ENCODE data around the gene MANSC4.

Gene MANSC4

GRCh38 chr12:27779920-27780611 lies at the start of gene MANSC4, which contains the start of gene KLHL42:
MANSC4 (minus strand) TSS chr12:27780236; CDS start chr12:27771276, 8,960 bp downstream.
KLHL42 (plus strand) TSS chr12:27780233; CDS start chr12:27780331, 98 bp downstream.
- Histone ChIP-seq H3K27me3 (ENCODE audit: control insufficient read depth, insufficient read depth, low read length) (no peaks in the 10 kb centered on the region), H3K4me1 (ENCODE audit: control insufficient read depth, insufficient read depth, low read length) (peaks cover 27% of the 10 kb centered on the region), H3K9me3 (ENCODE audit: control insufficient read depth, insufficient read depth, low read depth, low read length) (no peaks in the 10 kb centered on the region), H3K36me3 (ENCODE audit: control insufficient read depth, insufficient read depth, low read length) (peaks cover 3% of the 10 kb centered on the region), H3K27ac (ENCODE audit: low read depth, low read length) (peak within 1 kb of the TSS; percentile 77; the same call in 1 of the 2 replicates), H3K4me3 (ENCODE audit: low read depth, low read length) (peak within 1 kb of the TSS; percentile 89), H3K9ac (ENCODE audit: low read length) (peak within 1 kb of the TSS; percentile 92)

GRCh38 chr12:27828196-27828595 lies 48.2 kb upstream of the MANSC4 start:
- Histone ChIP-seq H3K4me1 (ENCODE audit: control insufficient read depth, insufficient read depth, low read length) (no peaks in the 10 kb centered on the region), H3K27me3 (ENCODE audit: control insufficient read depth, insufficient read depth, low read length) (no peaks in the 10 kb centered on the region), H3K9ac (ENCODE audit: low read length) (no peak overlapping the region), H3K4me3 (ENCODE audit: low read depth, low read length) (no peak overlapping the region), H3K36me3 (ENCODE audit: control insufficient read depth, insufficient read depth, low read length) (no peaks in the 10 kb centered on the region), H3K9me3 (ENCODE audit: control insufficient read depth, insufficient read depth, low read depth, low read length) (no peaks in the 10 kb centered on the region), H3K27ac (ENCODE audit: low read depth, low read length) (no peak overlapping the region)

GRCh38 chr12:27826076-27826475 lies 46.0 kb upstream of the MANSC4 start:
- Histone ChIP-seq H3K4me3 (ENCODE audit: low read depth, low read length) (no peak overlapping the region), H3K27ac (ENCODE audit: low read depth, low read length) (no peak overlapping the region), H3K9ac (ENCODE audit: low read length) (no peak overlapping the region), H3K4me1 (ENCODE audit: control insufficient read depth, insufficient read depth, low read length) (no peaks in the 10 kb centered on the region), H3K36me3 (ENCODE audit: control insufficient read depth, insufficient read depth, low read length) (no peaks in the 10 kb centered on the region), H3K9me3 (ENCODE audit: control insufficient read depth, insufficient read depth, low read depth, low read length) (no peaks in the 10 kb centered on the region), H3K27me3 (ENCODE audit: control insufficient read depth, insufficient read depth, low read length) (no peaks in the 10 kb centered on the region)

GRCh38 chr12:27824126-27824842 lies 44.2 kb upstream of the MANSC4 start:
- no peaks in the 10 kb centered on the region for H3K4me1 ChIP-seq (ENCODE audit: control insufficient read depth, insufficient read depth, low read length)
- no peaks in the 10 kb centered on the region for H3K36me3 ChIP-seq (ENCODE audit: control insufficient read depth, insufficient read depth, low read length)
- H3K4me3 ChIP-seq (ENCODE audit: low read depth, low read length): no peak overlapping the region
- peaks cover under 1% of the 10 kb centered on the region for H3K9me3 ChIP-seq (ENCODE audit: control insufficient read depth, insufficient read depth, low read depth, low read length)
- no peaks in the 10 kb centered on the region for H3K27me3 ChIP-seq (ENCODE audit: control insufficient read depth, insufficient read depth, low read length)
- no peak overlapping the region for H3K27ac ChIP-seq (ENCODE audit: low read depth, low read length)
- H3K9ac ChIP-seq (ENCODE audit: low read length): peak overlapping the region; percentile 23

GRCh38 chr12:27823038-27823437 lies 43.0 kb upstream of the MANSC4 start:
- Histone ChIP-seq H3K9ac (ENCODE audit: low read length) (no peak overlapping the region), H3K4me1 (ENCODE audit: control insufficient read depth, insufficient read depth, low read length) (no peaks in the 10 kb centered on the region), H3K4me3 (ENCODE audit: low read depth, low read length) (no peak overlapping the region), H3K27me3 (ENCODE audit: control insufficient read depth, insufficient read depth, low read length) (no peaks in the 10 kb centered on the region), H3K36me3 (ENCODE audit: control insufficient read depth, insufficient read depth, low read length) (no peaks in the 10 kb centered on the region), H3K27ac (ENCODE audit: low read depth, low read length) (no peak overlapping the region), H3K9me3 (ENCODE audit: control insufficient read depth, insufficient read depth, low read depth, low read length) (peaks cover 5% of the 10 kb centered on the region)

GRCh38 chr12:27822076-27822712 lies 42.2 kb upstream of the MANSC4 start:
- H3K4me3 ChIP-seq (ENCODE audit: low read depth, low read length): no peak overlapping the region
- no peaks in the 10 kb centered on the region for H3K36me3 ChIP-seq (ENCODE audit: control insufficient read depth, insufficient read depth, low read length)
- no peak overlapping the region for H3K9ac ChIP-seq (ENCODE audit: low read length)
- H3K4me1 ChIP-seq (ENCODE audit: control insufficient read depth, insufficient read depth, low read length): no peaks in the 10 kb centered on the region
- H3K9me3 ChIP-seq (ENCODE audit: control insufficient read depth, insufficient read depth, low read depth, low read length): peaks cover 5% of the 10 kb centered on the region
- H3K27me3 ChIP-seq (ENCODE audit: control insufficient read depth, insufficient read depth, low read length): no peaks in the 10 kb centered on the region
- no peak overlapping the region for H3K27ac ChIP-seq (ENCODE audit: low read depth, low read length)

GRCh38 chr12:27821259-27821973 lies 41.4 kb upstream of the MANSC4 start:
- peaks cover 5% of the 10 kb centered on the region for H3K9me3 ChIP-seq (ENCODE audit: control insufficient read depth, insufficient read depth, low read depth, low read length)
- H3K4me3 ChIP-seq (ENCODE audit: low read depth, low read length): no peak overlapping the region
- H3K9ac ChIP-seq (ENCODE audit: low read length): no peak overlapping the region
- no peaks in the 10 kb centered on the region for H3K27me3 ChIP-seq (ENCODE audit: control insufficient read depth, insufficient read depth, low read length)
- H3K36me3 ChIP-seq (ENCODE audit: control insufficient read depth, insufficient read depth, low read length): no peaks in the 10 kb centered on the region
- H3K27ac ChIP-seq (ENCODE audit: low read depth, low read length): no peak overlapping the region
- no peaks in the 10 kb centered on the region for H3K4me1 ChIP-seq (ENCODE audit: control insufficient read depth, insufficient read depth, low read length)

GRCh38 chr12:27820564-27820963 lies 40.5 kb upstream of the MANSC4 start:
- Histone ChIP-seq H3K4me3 (ENCODE audit: low read depth, low read length) (no peak overlapping the region), H3K9me3 (ENCODE audit: control insufficient read depth, insufficient read depth, low read depth, low read length) (peaks cover 5% of the 10 kb centered on the region), H3K4me1 (ENCODE audit: control insufficient read depth, insufficient read depth, low read length) (no peaks in the 10 kb centered on the region), H3K9ac (ENCODE audit: low read length) (no peak overlapping the region), H3K27me3 (ENCODE audit: control insufficient read depth, insufficient read depth, low read length) (no peaks in the 10 kb centered on the region), H3K27ac (ENCODE audit: low read depth, low read length) (no peak overlapping the region), H3K36me3 (ENCODE audit: control insufficient read depth, insufficient read depth, low read length) (no peaks in the 10 kb centered on the region)

- no peaks in the 10 kb centered on the region for H3K27me3 ChIP-seq (ENCODE audit: control insufficient read depth, insufficient read depth, low read length)
- peaks cover 5% of the 10 kb centered on the region for H3K9me3 ChIP-seq (ENCODE audit: control insufficient read depth, insufficient read depth, low read depth, low read length)
- H3K36me3 ChIP-seq (ENCODE audit: control insufficient read depth, insufficient read depth, low read length): no peaks in the 10 kb centered on the region
- H3K27ac ChIP-seq (ENCODE audit: low read depth, low read length): no peak overlapping the region
- no peaks in the 10 kb centered on the region for H3K4me1 ChIP-seq (ENCODE audit: control insufficient read depth, insufficient read depth, low read length)
- H3K4me3 ChIP-seq (ENCODE audit: low read depth, low read length): no peak overlapping the region
- no peak overlapping the region for H3K9ac ChIP-seq (ENCODE audit: low read length)
Observed at GRCh38 chr12:27818401-27818918, 38.4 kb upstream of the MANSC4 start.

GRCh38 chr12:27817766-27818165 lies 37.7 kb upstream of the MANSC4 start:
- no peak overlapping the region for H3K27ac ChIP-seq (ENCODE audit: low read depth, low read length)
- H3K4me3 ChIP-seq (ENCODE audit: low read depth, low read length): no peak overlapping the region
- no peak overlapping the region for H3K9ac ChIP-seq (ENCODE audit: low read length)

More at GRCh38 chr12:27817766-27818165, 37.7 kb upstream of the MANSC4 start:
- H3K9me3 ChIP-seq (ENCODE audit: control insufficient read depth, insufficient read depth, low read depth, low read length): peaks cover 5% of the 10 kb centered on the region
- no peaks in the 10 kb centered on the region for H3K4me1 ChIP-seq (ENCODE audit: control insufficient read depth, insufficient read depth, low read length)
- H3K36me3 ChIP-seq (ENCODE audit: control insufficient read depth, insufficient read depth, low read length): no peaks in the 10 kb centered on the region
- H3K27me3 ChIP-seq (ENCODE audit: control insufficient read depth, insufficient read depth, low read length): no peaks in the 10 kb centered on the region
